ENCODE results near the gene TMEM107.

TMEM107 gene

GRCh38 chr17:8151120-8151640 is 25.0 kb downstream of the TMEM107 start:
- peak overlapping the region; percentile 97 for H3K27ac Mint-ChIP-seq
- H3K36me3 Mint-ChIP-seq (ENCODE audit: low read depth), result peaks cover 29% of the 10 kb centered on the region
- H3K4me1 Mint-ChIP-seq (ENCODE audit: low read depth), result peaks cover 37% of the 10 kb centered on the region
- H3K4me3 Mint-ChIP-seq, result peak overlapping the region; percentile 93
- H3K9me3 Mint-ChIP-seq, result no peaks in the 10 kb centered on the region
- H3K27me3 Mint-ChIP-seq (ENCODE audit: low read depth), result no peaks in the 10 kb centered on the region

- H3K4me3 Mint-ChIP-seq, result peak overlapping the region; percentile 93
- peak overlapping the region; percentile 62 for H3K27ac Mint-ChIP-seq
- H3K9me3 Mint-ChIP-seq, result no peaks in the 10 kb centered on the region
- H3K27me3 Mint-ChIP-seq (ENCODE audit: low read depth), result no peaks in the 10 kb centered on the region
- H3K4me1 Mint-ChIP-seq (ENCODE audit: low read depth), result peaks cover 36% of the 10 kb centered on the region
- peaks cover 35% of the 10 kb centered on the region for H3K36me3 Mint-ChIP-seq (ENCODE audit: low read depth)
These were observed 25.7 kb downstream of the TMEM107 start for GRCh38 chr17:8150194-8151119.

GRCh38 chr17:8149419-8150193 is 26.6 kb downstream of the TMEM107 start:
- H3K9me3 Mint-ChIP-seq, result no peaks in the 10 kb centered on the region
- H3K27me3 Mint-ChIP-seq (ENCODE audit: low read depth), result no peaks in the 10 kb centered on the region
- peaks cover 28% of the 10 kb centered on the region for H3K4me1 Mint-ChIP-seq (ENCODE audit: low read depth)
- peak overlapping the region; percentile 45 for H3K4me3 Mint-ChIP-seq
- H3K36me3 Mint-ChIP-seq (ENCODE audit: low read depth), result peaks cover 42% of the 10 kb centered on the region
- no peak overlapping the region for H3K27ac Mint-ChIP-seq

- Mint-ChIP-seq H3K36me3 (ENCODE audit: low read depth) (peaks cover 44% of the 10 kb centered on the region), H3K27me3 (ENCODE audit: low read depth) (no peaks in the 10 kb centered on the region), H3K4me1 (ENCODE audit: low read depth) (peaks cover 21% of the 10 kb centered on the region), H3K27ac (no peak overlapping the region), H3K4me3 (no peak overlapping the region), H3K9me3 (no peaks in the 10 kb centered on the region)
These were observed 27.6 kb downstream of the TMEM107 start for GRCh38 chr17:8148560-8148959.

GRCh38 chr17:8147805-8148404 is 28.3 kb downstream of the TMEM107 start:
- Mint-ChIP-seq H3K27me3 (ENCODE audit: low read depth) (no peaks in the 10 kb centered on the region), H3K9me3 (no peaks in the 10 kb centered on the region), H3K4me1 (ENCODE audit: low read depth) (peaks cover 15% of the 10 kb centered on the region), H3K4me3 (no peak overlapping the region), H3K36me3 (ENCODE audit: low read depth) (peaks cover 44% of the 10 kb centered on the region), H3K27ac (no peak overlapping the region)

- Mint-ChIP-seq H3K9me3 (no peaks in the 10 kb centered on the region), H3K36me3 (ENCODE audit: low read depth) (peaks cover 47% of the 10 kb centered on the region), H3K27ac (no peak overlapping the region), H3K27me3 (ENCODE audit: low read depth) (no peaks in the 10 kb centered on the region), H3K4me1 (ENCODE audit: low read depth) (peaks cover 9% of the 10 kb centered on the region), H3K4me3 (no peak overlapping the region)
These were observed 28.9 kb downstream of the TMEM107 start for GRCh38 chr17:8147141-8147804.

- Mint-ChIP-seq H3K27ac (no peak overlapping the region), H3K4me1 (ENCODE audit: low read depth) (peaks cover 5% of the 10 kb centered on the region), H3K9me3 (no peaks in the 10 kb centered on the region), H3K27me3 (ENCODE audit: low read depth) (no peaks in the 10 kb centered on the region), H3K4me3 (no peak overlapping the region), H3K36me3 (ENCODE audit: low read depth) (peaks cover 53% of the 10 kb centered on the region)
These were observed 29.6 kb downstream of the TMEM107 start for GRCh38 chr17:8146381-8147140.

GRCh38 chr17:8145811-8146210 is 30.4 kb downstream of the TMEM107 start:
- H3K4me1 Mint-ChIP-seq (ENCODE audit: low read depth), result peaks cover 3% of the 10 kb centered on the region
- no peaks in the 10 kb centered on the region for H3K9me3 Mint-ChIP-seq
- H3K27ac Mint-ChIP-seq, result no peak overlapping the region
- H3K27me3 Mint-ChIP-seq (ENCODE audit: low read depth), result no peaks in the 10 kb centered on the region
- H3K36me3 Mint-ChIP-seq (ENCODE audit: low read depth), result peaks cover 56% of the 10 kb centered on the region
- H3K4me3 Mint-ChIP-seq, result no peak overlapping the region

- Mint-ChIP-seq H3K27me3 (ENCODE audit: low read depth) (no peaks in the 10 kb centered on the region), H3K9me3 (no peaks in the 10 kb centered on the region), H3K27ac (no peak overlapping the region), H3K4me3 (no peak overlapping the region), H3K36me3 (ENCODE audit: low read depth) (peaks cover 56% of the 10 kb centered on the region), H3K4me1 (ENCODE audit: low read depth) (peaks cover 3% of the 10 kb centered on the region)
These were observed 31.6 kb downstream of the TMEM107 start for GRCh38 chr17:8144401-8145231.

GRCh38 chr17:8143581-8144400 is 32.4 kb downstream of the TMEM107 start:
- peaks cover 53% of the 10 kb centered on the region for H3K36me3 Mint-ChIP-seq (ENCODE audit: low read depth)
- H3K27me3 Mint-ChIP-seq (ENCODE audit: low read depth), result no peaks in the 10 kb centered on the region
- H3K4me1 Mint-ChIP-seq (ENCODE audit: low read depth), result peaks cover 3% of the 10 kb centered on the region
- no peak overlapping the region for H3K27ac Mint-ChIP-seq
- H3K9me3 Mint-ChIP-seq, result no peaks in the 10 kb centered on the region
- no peak overlapping the region for H3K4me3 Mint-ChIP-seq

- H3K27ac Mint-ChIP-seq, result no peak overlapping the region
- H3K9me3 Mint-ChIP-seq, result no peaks in the 10 kb centered on the region
- peaks cover 3% of the 10 kb centered on the region for H3K4me1 Mint-ChIP-seq (ENCODE audit: low read depth)
- H3K36me3 Mint-ChIP-seq (ENCODE audit: low read depth), result peaks cover 47% of the 10 kb centered on the region
- H3K27me3 Mint-ChIP-seq (ENCODE audit: low read depth), result no peaks in the 10 kb centered on the region
- no peak overlapping the region for H3K4me3 Mint-ChIP-seq
These were observed 33.1 kb downstream of the TMEM107 start for GRCh38 chr17:8142887-8143580.

Measured in T-helper 1 cell treated with Interleukin-12 subunit alpha and Interleukin-12 subunit beta and Interleukin-4 antibody, amounts not matched to agents 30 μg/mL and 1 μg/mL, for 36 hours (primary cell).